ENCODE results near the gene SMS.

Gene SMS

GRCh38 chrX:21966866-21967265 lies 26.4 kb downstream of the SMS start:
- H3K4me1 Mint-ChIP-seq, result peaks cover 25% of the 10 kb centered on the region
- no peaks in the 10 kb centered on the region for H3K9me3 Mint-ChIP-seq
- no peak overlapping the region for H3K4me3 Mint-ChIP-seq
- peak overlapping the region in 1 of 3 experiments; percentile 62 for H3K27ac Mint-ChIP-seq
- no peak for TF ChIP-seq CTCF (IDR thresholded peaks at IDR 0.05; ENCODE audit: unreplicated experiment in 3 of 3)
- peaks cover 47% of the 10 kb centered on the region for H3K36me3 Mint-ChIP-seq (ENCODE audit: low read depth)
- no peaks in the 10 kb centered on the region for H3K27me3 Mint-ChIP-seq (ENCODE audit: low read depth)

GRCh38 chrX:21968333-21968732 lies 27.8 kb downstream of the SMS start:
- Mint-ChIP-seq H3K27me3 (ENCODE audit: low read depth) (no peaks in the 10 kb centered on the region), H3K36me3 (ENCODE audit: low read depth) (peaks cover 60% of the 10 kb centered on the region), H3K4me1 (peaks cover 21% of the 10 kb centered on the region), H3K9me3 (no peaks in the 10 kb centered on the region), H3K27ac (no peak overlapping the region), H3K4me3 (no peak overlapping the region)
- no peak for TF ChIP-seq CTCF (IDR thresholded peaks at IDR 0.05; ENCODE audit: unreplicated experiment in 3 of 3)

- Mint-ChIP-seq H3K9me3 (no peaks in the 10 kb centered on the region), H3K4me1 (peaks cover 16% of the 10 kb centered on the region), H3K36me3 (ENCODE audit: low read depth) (peaks cover 69% of the 10 kb centered on the region), H3K4me3 (no peak overlapping the region), H3K27me3 (ENCODE audit: low read depth) (no peaks in the 10 kb centered on the region), H3K27ac (peak overlapping the region; percentile 38 to 92 (median 49))
- no peak for TF ChIP-seq CTCF (IDR thresholded peaks at IDR 0.05; ENCODE audit: unreplicated experiment in 3 of 3)
Observed at GRCh38 chrX:21970326-21970725, 29.8 kb downstream of the SMS start.

GRCh38 chrX:21972046-21972445 lies 31.5 kb downstream of the SMS start:
- peaks cover 15% of the 10 kb centered on the region for H3K4me1 Mint-ChIP-seq
- H3K4me3 Mint-ChIP-seq, result no peak overlapping the region
- peaks cover 74% of the 10 kb centered on the region for H3K36me3 Mint-ChIP-seq (ENCODE audit: low read depth)
- H3K27ac Mint-ChIP-seq, result peak overlapping the region; percentile 80 to 96 (median 88)
- TF ChIP-seq CTCF (IDR thresholded peaks at IDR 0.05; ENCODE audit: unreplicated experiment in 3 of 3), result no peak
- H3K9me3 Mint-ChIP-seq, result no peaks in the 10 kb centered on the region
- H3K27me3 Mint-ChIP-seq (ENCODE audit: low read depth), result no peaks in the 10 kb centered on the region

- Mint-ChIP-seq H3K27me3 (ENCODE audit: low read depth) (no peaks in the 10 kb centered on the region), H3K27ac (peak overlapping the region; percentile 80 to 96 (median 88)), H3K36me3 (ENCODE audit: low read depth) (peaks cover 74% of the 10 kb centered on the region), H3K4me1 (peaks cover 15% of the 10 kb centered on the region), H3K9me3 (no peaks in the 10 kb centered on the region), H3K4me3 (no peak overlapping the region)
- TF ChIP-seq CTCF (IDR thresholded peaks at IDR 0.05; ENCODE audit: unreplicated experiment in 3 of 3), result no peak
Observed at GRCh38 chrX:21972721-21973120, 32.2 kb downstream of the SMS start.

- no peak for TF ChIP-seq CTCF (IDR thresholded peaks at IDR 0.05; ENCODE audit: unreplicated experiment in 3 of 3)
- Mint-ChIP-seq H3K9me3 (no peaks in the 10 kb centered on the region), H3K36me3 (ENCODE audit: low read depth) (peaks cover 79% of the 10 kb centered on the region), H3K4me1 (peaks cover 15% of the 10 kb centered on the region), H3K27ac (peak overlapping the region; percentile 60 to 96 (median 80)), H3K4me3 (no peak overlapping the region), H3K27me3 (ENCODE audit: low read depth) (no peaks in the 10 kb centered on the region)
Observed at GRCh38 chrX:21973321-21974010, 33.0 kb downstream of the SMS start.
